ENCODE results near the gene KLF2.

KLF2 gene

GRCh38 chr19:16372065-16372915 is 47.7 kb downstream of the KLF2 start:
- in situ Hi-C loops (cut with MboI; ENCODE audit: low pct_unique_long_range_greater_than_20kb, low sequenced_read_pairs) = no loop called here

GRCh38 chr19:16373079-16373478 is 48.5 kb downstream of the KLF2 start:
- in situ Hi-C loops (cut with MboI; ENCODE audit: low pct_unique_long_range_greater_than_20kb, low sequenced_read_pairs) = no loop called here
- DNase-seq = no peak

More at GRCh38 chr19:16372065-16372915, 47.7 kb downstream of the KLF2 start:
- no peak for DNase-seq

GRCh38 chr19:16373532-16373931 is 48.9 kb downstream of the KLF2 start:
- in situ Hi-C loops (cut with MboI; ENCODE audit: low pct_unique_long_range_greater_than_20kb, low sequenced_read_pairs) = no loop called here
- no peak for DNase-seq

GRCh38 chr19:16373989-16374388 is 49.4 kb downstream of the KLF2 start:
- in situ Hi-C loops (cut with MboI; ENCODE audit: low pct_unique_long_range_greater_than_20kb, low sequenced_read_pairs) = no loop called here
- no peak for DNase-seq

- in situ Hi-C loops (cut with MboI; ENCODE audit: low pct_unique_long_range_greater_than_20kb, low sequenced_read_pairs) = no loop called here
These were observed 49.8 kb downstream of the KLF2 start for GRCh38 chr19:16374436-16374835.

GRCh38 chr19:16375157-16375935 is 50.7 kb downstream of the KLF2 start:
- in situ Hi-C loops (cut with MboI; ENCODE audit: low pct_unique_long_range_greater_than_20kb, low sequenced_read_pairs) = no loop called here
- DNase-seq = no peak

More at GRCh38 chr19:16374436-16374835, 49.8 kb downstream of the KLF2 start:
- no peak for DNase-seq

- in situ Hi-C loops (cut with MboI; ENCODE audit: low pct_unique_long_range_greater_than_20kb, low sequenced_read_pairs) = no loop called here
These were observed 51.2 kb downstream of the KLF2 start for GRCh38 chr19:16375936-16376185.

GRCh38 chr19:16376241-16376640 is 51.6 kb downstream of the KLF2 start:
- in situ Hi-C loops (cut with MboI; ENCODE audit: low pct_unique_long_range_greater_than_20kb, low sequenced_read_pairs) = no loop called here

More at GRCh38 chr19:16375936-16376185, 51.2 kb downstream of the KLF2 start:
- no peak for DNase-seq

GRCh38 chr19:16376649-16377048 is 52.0 kb downstream of the KLF2 start:
- in situ Hi-C loops (cut with MboI; ENCODE audit: low pct_unique_long_range_greater_than_20kb, low sequenced_read_pairs) = no loop called here

More at GRCh38 chr19:16376241-16376640, 51.6 kb downstream of the KLF2 start:
- no peak for DNase-seq

GRCh38 chr19:16377521-16377920 is 52.9 kb downstream of the KLF2 start:
- in situ Hi-C loops (cut with MboI; ENCODE audit: low pct_unique_long_range_greater_than_20kb, low sequenced_read_pairs) = no loop called here
- DNase-seq = no peak

More at GRCh38 chr19:16376649-16377048, 52.0 kb downstream of the KLF2 start:
- peak; percentile 23 for DNase-seq

Data from KBM-7 (cell line).